22Rv1 (cell line): ENCODE measurements around the gene NAV2.

Experiments
- ZFX ChIP-seq: fragments of 450-650 bp; IDR thresholded peaks from 2 replicates; pipeline ENCODE4 v1.6.1; 2017; ENCODE audit warnings: antibody characterized with exemption, borderline replicate concordance
- TF ChIP-seq, protein P1 (sequence below): fragments of 450-650 bp; IDR thresholded peaks from 2 replicates; pipeline ENCODE4 v1.5.1; 2017; ENCODE audit warnings: mild to moderate bottlenecking

DNA sequence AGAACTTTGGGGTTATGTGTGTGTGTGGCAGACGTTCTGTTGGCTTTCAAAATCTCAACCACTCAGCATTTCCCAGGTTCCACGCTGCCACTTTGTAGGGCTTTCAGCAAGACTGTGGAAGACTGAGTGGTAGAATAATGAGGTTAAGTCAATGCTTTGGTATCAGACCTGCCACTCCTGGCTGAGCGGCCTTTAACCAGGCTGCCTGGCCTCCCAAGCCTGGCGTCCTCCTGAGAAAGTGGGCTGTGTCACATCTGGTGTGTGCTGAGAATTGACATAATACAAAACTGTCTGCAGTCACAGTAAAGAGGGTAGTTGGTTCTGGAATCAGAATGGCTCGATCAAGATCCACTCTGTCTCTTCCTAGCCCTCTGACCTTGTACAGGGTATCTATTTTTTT is 321.2 kb downstream of the NAV2 start:
- TF ChIP-seq, protein P1, sequence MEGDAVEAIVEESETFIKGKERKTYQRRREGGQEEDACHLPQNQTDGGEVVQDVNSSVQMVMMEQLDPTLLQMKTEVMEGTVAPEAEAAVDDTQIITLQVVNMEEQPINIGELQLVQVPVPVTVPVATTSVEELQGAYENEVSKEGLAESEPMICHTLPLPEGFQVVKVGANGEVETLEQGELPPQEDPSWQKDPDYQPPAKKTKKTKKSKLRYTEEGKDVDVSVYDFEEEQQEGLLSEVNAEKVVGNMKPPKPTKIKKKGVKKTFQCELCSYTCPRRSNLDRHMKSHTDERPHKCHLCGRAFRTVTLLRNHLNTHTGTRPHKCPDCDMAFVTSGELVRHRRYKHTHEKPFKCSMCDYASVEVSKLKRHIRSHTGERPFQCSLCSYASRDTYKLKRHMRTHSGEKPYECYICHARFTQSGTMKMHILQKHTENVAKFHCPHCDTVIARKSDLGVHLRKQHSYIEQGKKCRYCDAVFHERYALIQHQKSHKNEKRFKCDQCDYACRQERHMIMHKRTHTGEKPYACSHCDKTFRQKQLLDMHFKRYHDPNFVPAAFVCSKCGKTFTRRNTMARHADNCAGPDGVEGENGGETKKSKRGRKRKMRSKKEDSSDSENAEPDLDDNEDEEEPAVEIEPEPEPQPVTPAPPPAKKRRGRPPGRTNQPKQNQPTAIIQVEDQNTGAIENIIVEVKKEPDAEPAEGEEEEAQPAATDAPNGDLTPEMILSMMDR, result no peak
- no peak for TF ChIP-seq ZFX
